Measurements from ENCODE around the gene DISC1.

DNA sequence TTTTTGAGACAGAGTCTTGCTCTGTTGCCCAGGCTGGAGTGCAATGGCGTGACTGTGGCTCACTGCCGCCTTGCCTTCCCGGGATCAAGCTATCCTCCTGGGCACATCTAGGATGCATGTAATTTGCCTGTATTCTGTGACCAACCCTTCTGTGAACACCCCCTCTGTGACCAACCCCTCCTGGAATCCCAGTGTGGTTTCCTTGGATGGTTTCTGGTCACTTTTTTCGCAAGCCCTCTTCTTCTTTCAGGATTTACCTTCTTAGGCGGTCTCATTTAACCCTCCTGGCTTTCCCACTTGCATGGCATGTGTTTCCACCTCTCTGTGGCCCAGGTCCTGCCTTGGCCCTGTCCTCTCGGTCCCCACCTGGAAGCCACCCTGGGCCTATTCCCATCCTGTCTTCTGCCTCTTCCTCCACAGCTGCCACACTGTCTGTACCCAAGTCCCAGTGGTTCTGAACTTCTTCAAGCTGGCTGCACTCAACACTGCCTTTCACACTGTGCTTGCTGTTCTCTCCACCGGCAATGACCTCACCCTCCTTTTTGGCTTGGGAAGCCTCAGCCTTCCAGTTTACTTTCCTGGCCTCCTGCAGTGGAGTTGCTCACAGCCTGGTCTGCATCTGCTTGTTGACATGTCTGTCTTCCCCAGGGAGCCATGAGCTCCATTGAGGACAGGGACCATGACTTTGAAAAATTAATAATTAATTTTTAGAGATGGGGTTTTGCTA, 57.0 kb downstream of the DISC1 start:
- TF ChIP-seq, protein P1, sequence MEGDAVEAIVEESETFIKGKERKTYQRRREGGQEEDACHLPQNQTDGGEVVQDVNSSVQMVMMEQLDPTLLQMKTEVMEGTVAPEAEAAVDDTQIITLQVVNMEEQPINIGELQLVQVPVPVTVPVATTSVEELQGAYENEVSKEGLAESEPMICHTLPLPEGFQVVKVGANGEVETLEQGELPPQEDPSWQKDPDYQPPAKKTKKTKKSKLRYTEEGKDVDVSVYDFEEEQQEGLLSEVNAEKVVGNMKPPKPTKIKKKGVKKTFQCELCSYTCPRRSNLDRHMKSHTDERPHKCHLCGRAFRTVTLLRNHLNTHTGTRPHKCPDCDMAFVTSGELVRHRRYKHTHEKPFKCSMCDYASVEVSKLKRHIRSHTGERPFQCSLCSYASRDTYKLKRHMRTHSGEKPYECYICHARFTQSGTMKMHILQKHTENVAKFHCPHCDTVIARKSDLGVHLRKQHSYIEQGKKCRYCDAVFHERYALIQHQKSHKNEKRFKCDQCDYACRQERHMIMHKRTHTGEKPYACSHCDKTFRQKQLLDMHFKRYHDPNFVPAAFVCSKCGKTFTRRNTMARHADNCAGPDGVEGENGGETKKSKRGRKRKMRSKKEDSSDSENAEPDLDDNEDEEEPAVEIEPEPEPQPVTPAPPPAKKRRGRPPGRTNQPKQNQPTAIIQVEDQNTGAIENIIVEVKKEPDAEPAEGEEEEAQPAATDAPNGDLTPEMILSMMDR (conservative IDR thresholded peaks at IDR 0.05; ENCODE audit: low read depth in 2 of 2): no peak
- TF ChIP-seq, protein P2, sequence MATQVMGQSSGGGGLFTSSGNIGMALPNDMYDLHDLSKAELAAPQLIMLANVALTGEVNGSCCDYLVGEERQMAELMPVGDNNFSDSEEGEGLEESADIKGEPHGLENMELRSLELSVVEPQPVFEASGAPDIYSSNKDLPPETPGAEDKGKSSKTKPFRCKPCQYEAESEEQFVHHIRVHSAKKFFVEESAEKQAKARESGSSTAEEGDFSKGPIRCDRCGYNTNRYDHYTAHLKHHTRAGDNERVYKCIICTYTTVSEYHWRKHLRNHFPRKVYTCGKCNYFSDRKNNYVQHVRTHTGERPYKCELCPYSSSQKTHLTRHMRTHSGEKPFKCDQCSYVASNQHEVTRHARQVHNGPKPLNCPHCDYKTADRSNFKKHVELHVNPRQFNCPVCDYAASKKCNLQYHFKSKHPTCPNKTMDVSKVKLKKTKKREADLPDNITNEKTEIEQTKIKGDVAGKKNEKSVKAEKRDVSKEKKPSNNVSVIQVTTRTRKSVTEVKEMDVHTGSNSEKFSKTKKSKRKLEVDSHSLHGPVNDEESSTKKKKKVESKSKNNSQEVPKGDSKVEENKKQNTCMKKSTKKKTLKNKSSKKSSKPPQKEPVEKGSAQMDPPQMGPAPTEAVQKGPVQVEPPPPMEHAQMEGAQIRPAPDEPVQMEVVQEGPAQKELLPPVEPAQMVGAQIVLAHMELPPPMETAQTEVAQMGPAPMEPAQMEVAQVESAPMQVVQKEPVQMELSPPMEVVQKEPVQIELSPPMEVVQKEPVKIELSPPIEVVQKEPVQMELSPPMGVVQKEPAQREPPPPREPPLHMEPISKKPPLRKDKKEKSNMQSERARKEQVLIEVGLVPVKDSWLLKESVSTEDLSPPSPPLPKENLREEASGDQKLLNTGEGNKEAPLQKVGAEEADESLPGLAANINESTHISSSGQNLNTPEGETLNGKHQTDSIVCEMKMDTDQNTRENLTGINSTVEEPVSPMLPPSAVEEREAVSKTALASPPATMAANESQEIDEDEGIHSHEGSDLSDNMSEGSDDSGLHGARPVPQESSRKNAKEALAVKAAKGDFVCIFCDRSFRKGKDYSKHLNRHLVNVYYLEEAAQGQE (IDR thresholded peaks at IDR 0.05; ENCODE audit: unreplicated experiment): no peak
- TF ChIP-seq, protein P3, sequence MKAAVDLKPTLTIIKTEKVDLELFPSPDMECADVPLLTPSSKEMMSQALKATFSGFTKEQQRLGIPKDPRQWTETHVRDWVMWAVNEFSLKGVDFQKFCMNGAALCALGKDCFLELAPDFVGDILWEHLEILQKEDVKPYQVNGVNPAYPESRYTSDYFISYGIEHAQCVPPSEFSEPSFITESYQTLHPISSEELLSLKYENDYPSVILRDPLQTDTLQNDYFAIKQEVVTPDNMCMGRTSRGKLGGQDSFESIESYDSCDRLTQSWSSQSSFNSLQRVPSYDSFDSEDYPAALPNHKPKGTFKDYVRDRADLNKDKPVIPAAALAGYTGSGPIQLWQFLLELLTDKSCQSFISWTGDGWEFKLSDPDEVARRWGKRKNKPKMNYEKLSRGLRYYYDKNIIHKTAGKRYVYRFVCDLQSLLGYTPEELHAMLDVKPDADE (IDR thresholded peaks at IDR 0.05): no peak
